Choroid plexus epithelial cell (primary cell): ENCODE results near the gene ULBP2.
"Not testable (repeated sequence)": the region's sequence is repeated elsewhere in the genome, so short reads cannot be mapped to it uniquely, and the experiment has no call there.

ENCODE experiments used
- DNase-seq: peaks from one replicate; pipeline ENCODE4 v3.0.0-alpha.2; 2010; ENCODE audit warnings: low read depth
- H3K4me3 ChIP-seq: 2 replicates; pipeline ENCODE4 v1.5.1; 2011; ENCODE audit warnings: low read depth, mild to moderate bottlenecking, control low read depth, low read length, moderate library complexity
- TF ChIP-seq, protein P1 (sequence below): conservative IDR thresholded peaks from 2 replicates; pipeline ENCODE4 v1.5.1; 2011; ENCODE audit warnings: low read depth, mild to moderate bottlenecking, control low read depth, inconsistent platforms, low read length, moderate library complexity

Gene ULBP2

DNA sequence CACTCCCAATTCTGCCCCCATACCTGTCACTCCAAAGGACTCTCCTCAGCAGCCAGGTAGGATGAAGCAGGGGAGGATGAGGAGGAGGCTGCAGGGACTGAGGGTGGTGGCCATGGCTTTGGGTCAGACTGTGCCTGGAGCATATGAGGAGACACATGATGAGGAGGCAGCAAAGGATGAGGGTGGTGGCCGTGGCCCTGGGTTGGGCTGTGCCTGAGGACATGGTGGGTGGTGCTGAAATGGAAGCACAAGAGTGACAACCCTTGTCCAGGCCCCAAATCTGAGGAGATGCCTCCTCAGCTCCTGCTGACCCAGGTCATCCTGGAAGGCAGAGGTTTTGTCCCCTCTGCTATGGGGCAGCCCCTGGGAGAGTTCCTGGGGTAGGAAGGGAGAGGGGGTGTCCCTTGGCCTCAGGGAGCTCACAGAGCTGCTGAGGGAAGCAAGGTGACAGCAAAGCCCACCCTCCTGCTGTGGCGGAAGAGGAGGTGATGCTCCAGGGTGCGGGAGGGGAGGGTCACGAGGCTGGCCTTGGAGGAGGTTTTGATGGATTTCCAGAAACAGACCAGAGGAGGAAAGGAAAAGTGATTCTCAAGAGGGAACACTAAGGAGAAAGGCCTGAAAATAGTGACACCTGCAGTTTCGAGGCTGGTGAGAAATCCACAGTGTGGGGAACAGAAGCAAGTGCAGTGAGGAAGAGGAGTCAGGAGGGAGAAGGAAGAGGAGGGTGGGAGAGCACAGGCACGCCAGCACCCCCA is 23.5 kb upstream of the ULBP2 start:
- no peak for DNase-seq
- no peak overlapping the region for H3K4me3 ChIP-seq
- TF ChIP-seq, protein P1, sequence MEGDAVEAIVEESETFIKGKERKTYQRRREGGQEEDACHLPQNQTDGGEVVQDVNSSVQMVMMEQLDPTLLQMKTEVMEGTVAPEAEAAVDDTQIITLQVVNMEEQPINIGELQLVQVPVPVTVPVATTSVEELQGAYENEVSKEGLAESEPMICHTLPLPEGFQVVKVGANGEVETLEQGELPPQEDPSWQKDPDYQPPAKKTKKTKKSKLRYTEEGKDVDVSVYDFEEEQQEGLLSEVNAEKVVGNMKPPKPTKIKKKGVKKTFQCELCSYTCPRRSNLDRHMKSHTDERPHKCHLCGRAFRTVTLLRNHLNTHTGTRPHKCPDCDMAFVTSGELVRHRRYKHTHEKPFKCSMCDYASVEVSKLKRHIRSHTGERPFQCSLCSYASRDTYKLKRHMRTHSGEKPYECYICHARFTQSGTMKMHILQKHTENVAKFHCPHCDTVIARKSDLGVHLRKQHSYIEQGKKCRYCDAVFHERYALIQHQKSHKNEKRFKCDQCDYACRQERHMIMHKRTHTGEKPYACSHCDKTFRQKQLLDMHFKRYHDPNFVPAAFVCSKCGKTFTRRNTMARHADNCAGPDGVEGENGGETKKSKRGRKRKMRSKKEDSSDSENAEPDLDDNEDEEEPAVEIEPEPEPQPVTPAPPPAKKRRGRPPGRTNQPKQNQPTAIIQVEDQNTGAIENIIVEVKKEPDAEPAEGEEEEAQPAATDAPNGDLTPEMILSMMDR, result no peak

DNA sequence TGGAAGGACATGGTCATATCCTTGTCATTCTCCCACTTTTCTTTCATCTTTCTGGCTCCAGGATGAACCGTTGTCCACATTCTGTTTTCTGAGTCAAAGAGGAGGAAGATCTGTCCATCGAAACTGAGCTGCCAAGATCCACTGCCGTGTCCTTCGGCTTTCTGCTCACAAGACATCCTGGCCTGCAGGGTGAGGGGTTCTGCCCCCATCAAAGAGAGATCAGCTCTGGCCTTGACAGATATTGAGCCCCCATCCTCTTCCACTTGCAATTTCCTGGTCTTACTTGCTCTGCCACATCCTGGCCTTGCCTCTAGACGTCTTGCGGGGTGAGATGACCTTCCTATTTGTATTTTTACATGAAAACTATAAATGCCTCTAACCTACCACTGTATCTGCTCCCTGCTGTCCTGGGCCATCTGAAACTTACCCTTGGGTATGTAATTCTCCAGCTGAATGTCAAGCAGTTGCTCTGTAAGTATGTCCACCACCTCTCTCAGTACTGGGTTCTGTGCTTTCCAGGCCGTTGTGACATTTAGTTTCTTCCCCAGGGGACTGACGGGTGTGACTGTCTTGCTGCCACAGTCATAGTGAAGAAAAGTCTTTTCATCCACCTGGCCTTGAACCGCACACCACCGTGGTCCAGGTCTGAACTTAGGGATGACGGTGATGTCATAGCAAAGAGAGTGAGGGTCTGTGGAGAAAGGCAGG is 22.5 kb upstream of the ULBP2 start:
- H3K4me3 ChIP-seq, DNase-seq: not testable (repeated sequence)

DNA sequence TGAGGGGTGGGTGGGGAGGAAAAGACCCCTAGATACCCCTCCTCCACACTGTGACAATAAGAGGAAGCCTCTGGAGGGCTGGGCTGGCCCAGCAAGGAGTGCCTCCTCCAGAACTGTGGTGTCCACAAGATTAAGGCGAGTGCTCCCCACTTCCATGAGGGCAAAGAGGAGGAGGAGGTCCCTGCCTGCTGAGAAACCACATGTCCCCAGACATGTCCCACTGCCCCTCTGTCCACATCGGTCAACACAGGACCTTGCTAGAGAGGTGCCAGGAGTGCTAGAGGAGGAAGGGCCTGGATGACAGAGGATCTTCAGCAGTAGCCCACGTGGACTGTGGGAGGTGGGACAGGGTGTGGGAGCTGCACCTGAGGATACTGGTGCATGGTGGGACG is 22.0 kb upstream of the ULBP2 start:
- TF ChIP-seq, protein P1, result no peak
- DNase-seq, result no peak
- H3K4me3 ChIP-seq, result no peak overlapping the region

DNA sequence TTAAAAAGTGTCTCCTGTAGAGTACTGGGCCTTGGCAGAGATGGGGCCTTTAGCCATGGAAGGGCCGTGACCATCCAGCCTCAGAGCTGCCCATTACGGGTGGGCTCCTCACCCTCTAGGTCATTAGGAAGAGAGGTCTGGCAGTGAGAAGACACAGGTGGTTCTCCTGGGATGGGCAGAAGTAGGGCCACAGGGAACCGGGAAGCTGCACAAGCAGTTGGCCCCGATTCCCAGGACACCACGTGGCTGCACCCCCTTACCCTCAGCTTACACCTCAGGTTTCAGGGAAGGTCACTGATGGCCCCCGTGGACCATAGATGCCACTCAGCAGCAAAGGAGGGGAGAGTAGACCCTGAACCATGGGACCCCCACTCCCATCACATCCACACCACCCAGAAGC is 20.5 kb upstream of the ULBP2 start:
- H3K4me3 ChIP-seq, result no peak overlapping the region
- DNase-seq, result no peak
- TF ChIP-seq, protein P1, result no peak

DNA sequence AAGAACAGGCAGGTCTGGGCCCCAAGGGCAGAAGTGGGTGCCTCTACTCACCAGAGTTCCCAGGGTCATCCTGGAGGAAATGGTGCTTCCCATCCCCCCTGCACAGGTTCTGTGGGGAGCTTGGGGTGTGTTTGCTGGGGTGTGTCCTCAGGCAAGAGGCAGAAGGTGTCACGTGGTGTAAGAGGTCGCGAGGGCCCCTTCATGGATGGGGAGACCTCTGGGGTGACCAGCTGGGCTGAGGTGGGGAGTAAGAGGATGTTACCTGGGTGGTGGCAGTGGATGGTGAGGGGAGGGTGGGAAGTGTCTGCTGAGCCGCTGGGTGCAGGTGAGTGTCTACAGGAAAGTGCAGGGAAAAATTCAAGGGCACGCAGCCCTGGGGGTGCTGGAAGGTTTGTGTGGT is 19.7 kb upstream of the ULBP2 start:
- H3K4me3 ChIP-seq, DNase-seq: not testable (repeated sequence)

DNA sequence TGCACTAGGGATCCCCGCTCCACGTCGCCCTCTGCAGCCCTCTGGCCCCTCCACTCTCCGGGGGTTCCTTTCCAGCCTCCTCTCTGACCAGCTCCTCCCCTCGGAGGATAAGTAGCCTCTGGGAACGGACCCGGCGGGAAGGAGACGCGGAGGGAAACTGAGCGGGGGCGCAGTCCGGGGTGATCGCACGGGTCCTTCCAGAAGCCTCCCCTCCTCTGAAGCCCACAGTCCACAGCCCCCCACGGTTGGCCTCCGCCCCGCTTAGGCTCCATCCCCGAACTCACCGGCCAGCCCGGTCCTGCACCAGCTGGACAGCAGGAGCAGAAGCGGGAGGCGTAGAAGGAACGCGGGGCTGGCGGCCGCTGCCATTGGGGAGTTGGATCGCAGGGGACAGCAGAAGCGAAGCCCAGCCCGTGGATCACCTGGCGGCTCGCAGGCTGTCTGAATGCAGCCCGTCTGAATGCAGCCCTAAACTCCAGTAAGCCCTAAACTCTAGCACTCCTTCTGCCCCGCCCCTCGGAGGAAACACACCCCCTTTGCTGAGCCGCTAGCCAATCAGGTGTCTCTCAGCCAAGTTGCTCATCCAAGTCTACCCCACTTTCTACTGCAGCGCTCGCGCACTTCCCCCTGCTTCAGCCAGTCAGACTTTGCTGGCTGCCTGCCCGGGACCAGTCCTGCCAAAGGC is 19.0 kb upstream of the ULBP2 start, which contains the start of gene RAET1G:
Gene RAET1G (minus strand): TSS at position 480 of the 685 bp plus-strand sequence. CDS start 111 bp downstream, at position 369.
- TF ChIP-seq, protein P1, result no peak
- H3K4me3 ChIP-seq, result peak within 1 kb of the TSS; percentile 68
- DNase-seq, result peak; percentile 97

DNA sequence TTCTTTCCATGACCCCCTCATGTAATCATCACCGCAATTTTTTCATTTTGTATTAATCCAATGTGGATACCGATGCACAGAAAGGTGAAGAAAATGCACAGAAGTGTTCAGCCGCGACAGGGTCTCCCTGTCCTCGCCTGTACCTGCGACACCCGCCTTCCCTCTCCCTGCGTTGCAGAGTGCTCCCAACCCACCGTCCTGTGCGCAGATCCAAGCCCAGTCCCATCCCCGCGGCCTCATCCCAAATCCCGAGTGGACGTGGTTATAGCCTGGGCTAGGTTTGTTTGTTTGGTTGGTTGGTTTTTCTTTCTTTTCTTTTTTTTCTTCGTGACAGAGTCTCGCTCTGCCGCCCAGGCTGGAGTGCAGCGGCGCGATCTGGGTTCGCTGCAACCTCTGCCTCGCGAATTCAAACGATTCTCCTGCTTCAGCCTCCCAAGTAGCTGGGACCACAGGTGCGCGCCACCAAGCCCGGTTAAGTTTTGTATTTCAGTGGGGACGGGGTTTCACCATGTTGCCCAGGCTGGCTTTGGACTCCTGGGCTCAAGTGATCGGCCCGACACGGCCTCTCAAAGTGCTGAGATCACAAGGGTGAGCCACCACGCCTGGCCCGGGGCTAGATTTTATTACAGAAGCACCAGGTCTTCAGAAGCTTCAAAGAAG is 18.4 kb upstream of the ULBP2 start:
- DNase-seq, result no peak
- TF ChIP-seq, protein P1, result no peak
- H3K4me3 ChIP-seq, result peak overlapping the region; percentile 68
